GM23338 (cell line): ENCODE measurements around the gene TBKBP1. TPM values are rescaled to one million over a fixed set of nuclear protein-coding genes. Genes with fewer than 3 reads are reported as not detected.

Experiments used
- ATAC-seq: fragments of 200-7000 bp; cut with Tn5 transposase; 3 replicates; pipeline ENCODE4 v1.9.1; 2020
- DNase-seq: peaks from one replicate; pipeline ENCODE4 v3.0.0-alpha.2; 2015; ENCODE audit warnings: low spot score
- H2AFZ ChIP-seq: fragments of 200-600 bp; sonication (generic); 2 replicates; pipeline ENCODE4 v1.8.0; 2016; ENCODE audit warnings: antibody characterized with exemption, mild to moderate bottlenecking, moderate library complexity
- H3F3A ChIP-seq: fragments of 200-600 bp; sonication (generic); replicated peaks from 2 replicates; pipeline ENCODE4 v1.8.0; 2017; ENCODE audit warnings: antibody characterized with exemption, mixed run types, low read depth
- H3K27ac ChIP-seq: fragments of 200-600 bp; sonication (generic); 2 replicates; pipeline ENCODE4 v1.6.1; 2016; ENCODE audit warnings: low read depth
- H3K27me3 ChIP-seq: fragments of 200-600 bp; sonication (generic); 2 replicates; pipeline ENCODE4 v1.8.0; 2016; ENCODE audit warnings: mild to moderate bottlenecking, mixed run types, moderate library complexity; ENCODE audit not compliant: insufficient read depth
- H3K36me3 ChIP-seq: fragments of 200-600 bp; sonication (generic); 2 replicates; pipeline ENCODE4 v1.8.0; 2016; ENCODE audit warnings: mild to moderate bottlenecking; ENCODE audit not compliant: insufficient read depth
- H3K4me1 ChIP-seq: fragments of 200-600 bp; sonication (generic); 2 replicates; pipeline ENCODE4 v1.8.0; 2016; ENCODE audit warnings: mild to moderate bottlenecking, moderate library complexity; ENCODE audit not compliant: insufficient read depth
- H3K4me2 ChIP-seq: fragments of 200-600 bp; sonication (generic); 2 replicates; pipeline ENCODE4 v1.7.1; 2017; ENCODE audit warnings: mixed run types
- H3K4me3 ChIP-seq: fragments of 200-600 bp; sonication (generic); 2 replicates; pipeline ENCODE4 v1.6.1; 2016; ENCODE audit warnings: mixed run types
- H3K79me2 ChIP-seq: fragments of 200-600 bp; sonication (generic); replicated peaks from 2 replicates; pipeline ENCODE4 v1.8.0; 2017; ENCODE audit warnings: mild to moderate bottlenecking; ENCODE audit not compliant: insufficient read depth
- H3K9me2 ChIP-seq: fragments of 200-600 bp; sonication (generic); 2 replicates; pipeline ENCODE4 v1.8.0; 2017; ENCODE audit not compliant: insufficient read depth
- H4K20me1 ChIP-seq: fragments of 200-600 bp; sonication (generic); replicated peaks from 2 replicates; pipeline ENCODE4 v1.8.0; 2017; ENCODE audit warnings: mild to moderate bottlenecking; ENCODE audit not compliant: insufficient read depth
- H3K27ac Mint-ChIP-seq: 2 replicates; pipeline ENCODE4 v1.8.0; 2020; ENCODE audit warnings: inconsistent platforms, mild to moderate bottlenecking, moderate library complexity, mixed read lengths
- H3K27me3 Mint-ChIP-seq: 3 replicates; pipeline ENCODE4 v1.8.0; 2022; ENCODE audit warnings: low read depth, mild to moderate bottlenecking, moderate library complexity, mixed read lengths, inconsistent platforms; ENCODE audit not compliant: insufficient read depth, poor library complexity
- H3K36me3 Mint-ChIP-seq: 3 replicates; pipeline ENCODE4 v1.8.0; 2021; ENCODE audit warnings: low read depth, mild to moderate bottlenecking, inconsistent platforms, moderate library complexity, mixed read lengths
- H3K4me1 Mint-ChIP-seq: 3 replicates; pipeline ENCODE4 v1.8.0; 2020; ENCODE audit warnings: mild to moderate bottlenecking, inconsistent platforms, mixed read lengths
- H3K4me3 Mint-ChIP-seq: 3 replicates; pipeline ENCODE4 v1.8.0; 2021; ENCODE audit warnings: moderate library complexity, mild to moderate bottlenecking, inconsistent platforms, mixed read lengths
- H3K9me3 Mint-ChIP-seq: 3 replicates; pipeline ENCODE4 v1.8.0; 2020; ENCODE audit warnings: moderate library complexity, mild to moderate bottlenecking, inconsistent platforms, mixed read lengths
- CREB1 ChIP-seq: fragments of 250-450 bp; sonication (Bioruptor Pico); IDR thresholded peaks from 2 replicates; pipeline ENCODE4 v1.5.0; 2020; ENCODE audit warnings: low read depth, mild to moderate bottlenecking, moderate library complexity
- NANOG ChIP-seq: IDR thresholded peaks from 2 replicates; pipeline ENCODE4 v1.6.1; 2016; ENCODE audit warnings: antibody characterized with exemption, borderline replicate concordance
- POLR2AphosphoS5 ChIP-seq: IDR thresholded peaks from 2 replicates; pipeline ENCODE4 v1.6.1; 2016; ENCODE audit warnings: antibody characterized with exemption, low read depth
- ZNF114 ChIP-seq: fragments of 250-450 bp; sonication (Bioruptor Pico); IDR thresholded peaks from 2 replicates; pipeline ENCODE4 v1.5.0; 2020; ENCODE audit warnings: mild to moderate bottlenecking, moderate library complexity
- polyA plus RNA-seq: library from polyadenylated mRNA; unstranded; fragments of >200 nt; fragmentation: Nextera tagmentation; extraction: Ambion mirVana; gene quantifications from 2 replicates; pipeline ENCODE4 v1.2.1, GENCODE V29; 2016
- total RNA-seq: library from RNA; depleted of rRNA; stranded (reverse); fragments of >200 nt; shearing (Covaris generic); gene quantifications from 2 replicates; pipeline ENCODE4 v1.2.3, GENCODE V29; 2014
- TF ChIP-seq, protein P1 (sequence below): fragments of 250-450 bp; sonication (Bioruptor Pico); IDR thresholded peaks from 2 replicates; pipeline ENCODE4 v1.5.0; 2020; ENCODE audit warnings: mild to moderate bottlenecking, moderate library complexity
- TF ChIP-seq, protein P2 (sequence below): IDR thresholded peaks from 2 replicates; pipeline ENCODE4 v1.6.1; 2016; ENCODE audit warnings: antibody characterized with exemption
- TF ChIP-seq, protein P3 (sequence below): IDR thresholded peaks from one replicate; pipeline ENCODE4 v1.6.1; 2018; ENCODE audit warnings: antibody characterized with exemption; ENCODE audit not compliant: unreplicated experiment

The TBKBP1 gene
- total and polyA plus RNA-seq, 2 experiments from 2014 or later: 2.5 to 12.1 TPM

DNA sequence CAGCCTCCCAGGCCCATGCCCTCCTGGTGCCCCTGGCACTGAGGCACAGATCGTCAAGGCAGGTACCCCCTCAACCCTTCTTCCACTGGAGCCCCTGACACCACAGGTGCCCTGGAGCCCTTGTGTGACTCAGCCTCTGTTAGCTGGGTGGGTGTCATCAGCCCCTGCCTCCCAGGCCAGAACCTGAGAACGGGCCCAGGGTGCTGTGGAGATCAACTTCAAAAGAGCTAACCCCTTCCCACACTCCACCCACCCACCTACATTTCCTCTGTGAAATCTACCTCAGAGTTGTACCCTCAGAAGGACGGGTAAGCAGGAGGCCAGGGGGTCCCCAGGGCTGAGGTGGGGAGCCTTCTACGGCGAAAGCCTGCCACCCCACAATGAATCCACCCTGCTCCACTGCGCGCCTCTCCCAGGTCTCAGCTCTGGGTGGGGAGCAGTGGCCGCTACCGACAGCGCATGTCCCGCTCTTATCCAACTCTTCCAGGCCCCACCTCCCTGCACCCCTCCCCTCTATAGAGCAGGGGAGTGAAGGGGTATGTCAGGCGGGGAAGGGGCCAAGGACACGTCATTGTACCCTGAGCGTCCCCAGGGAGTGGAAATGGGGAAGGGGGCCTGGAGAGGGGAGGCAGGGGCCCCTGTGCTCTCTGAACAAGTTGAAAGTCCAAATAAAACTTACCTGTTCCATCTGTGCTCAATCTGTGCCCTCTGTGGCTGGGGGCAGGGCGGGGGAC is 17.6 kb downstream of the TBKBP1 start (continued):
- no peak for TF ChIP-seq NANOG
- TF ChIP-seq, protein P1, sequence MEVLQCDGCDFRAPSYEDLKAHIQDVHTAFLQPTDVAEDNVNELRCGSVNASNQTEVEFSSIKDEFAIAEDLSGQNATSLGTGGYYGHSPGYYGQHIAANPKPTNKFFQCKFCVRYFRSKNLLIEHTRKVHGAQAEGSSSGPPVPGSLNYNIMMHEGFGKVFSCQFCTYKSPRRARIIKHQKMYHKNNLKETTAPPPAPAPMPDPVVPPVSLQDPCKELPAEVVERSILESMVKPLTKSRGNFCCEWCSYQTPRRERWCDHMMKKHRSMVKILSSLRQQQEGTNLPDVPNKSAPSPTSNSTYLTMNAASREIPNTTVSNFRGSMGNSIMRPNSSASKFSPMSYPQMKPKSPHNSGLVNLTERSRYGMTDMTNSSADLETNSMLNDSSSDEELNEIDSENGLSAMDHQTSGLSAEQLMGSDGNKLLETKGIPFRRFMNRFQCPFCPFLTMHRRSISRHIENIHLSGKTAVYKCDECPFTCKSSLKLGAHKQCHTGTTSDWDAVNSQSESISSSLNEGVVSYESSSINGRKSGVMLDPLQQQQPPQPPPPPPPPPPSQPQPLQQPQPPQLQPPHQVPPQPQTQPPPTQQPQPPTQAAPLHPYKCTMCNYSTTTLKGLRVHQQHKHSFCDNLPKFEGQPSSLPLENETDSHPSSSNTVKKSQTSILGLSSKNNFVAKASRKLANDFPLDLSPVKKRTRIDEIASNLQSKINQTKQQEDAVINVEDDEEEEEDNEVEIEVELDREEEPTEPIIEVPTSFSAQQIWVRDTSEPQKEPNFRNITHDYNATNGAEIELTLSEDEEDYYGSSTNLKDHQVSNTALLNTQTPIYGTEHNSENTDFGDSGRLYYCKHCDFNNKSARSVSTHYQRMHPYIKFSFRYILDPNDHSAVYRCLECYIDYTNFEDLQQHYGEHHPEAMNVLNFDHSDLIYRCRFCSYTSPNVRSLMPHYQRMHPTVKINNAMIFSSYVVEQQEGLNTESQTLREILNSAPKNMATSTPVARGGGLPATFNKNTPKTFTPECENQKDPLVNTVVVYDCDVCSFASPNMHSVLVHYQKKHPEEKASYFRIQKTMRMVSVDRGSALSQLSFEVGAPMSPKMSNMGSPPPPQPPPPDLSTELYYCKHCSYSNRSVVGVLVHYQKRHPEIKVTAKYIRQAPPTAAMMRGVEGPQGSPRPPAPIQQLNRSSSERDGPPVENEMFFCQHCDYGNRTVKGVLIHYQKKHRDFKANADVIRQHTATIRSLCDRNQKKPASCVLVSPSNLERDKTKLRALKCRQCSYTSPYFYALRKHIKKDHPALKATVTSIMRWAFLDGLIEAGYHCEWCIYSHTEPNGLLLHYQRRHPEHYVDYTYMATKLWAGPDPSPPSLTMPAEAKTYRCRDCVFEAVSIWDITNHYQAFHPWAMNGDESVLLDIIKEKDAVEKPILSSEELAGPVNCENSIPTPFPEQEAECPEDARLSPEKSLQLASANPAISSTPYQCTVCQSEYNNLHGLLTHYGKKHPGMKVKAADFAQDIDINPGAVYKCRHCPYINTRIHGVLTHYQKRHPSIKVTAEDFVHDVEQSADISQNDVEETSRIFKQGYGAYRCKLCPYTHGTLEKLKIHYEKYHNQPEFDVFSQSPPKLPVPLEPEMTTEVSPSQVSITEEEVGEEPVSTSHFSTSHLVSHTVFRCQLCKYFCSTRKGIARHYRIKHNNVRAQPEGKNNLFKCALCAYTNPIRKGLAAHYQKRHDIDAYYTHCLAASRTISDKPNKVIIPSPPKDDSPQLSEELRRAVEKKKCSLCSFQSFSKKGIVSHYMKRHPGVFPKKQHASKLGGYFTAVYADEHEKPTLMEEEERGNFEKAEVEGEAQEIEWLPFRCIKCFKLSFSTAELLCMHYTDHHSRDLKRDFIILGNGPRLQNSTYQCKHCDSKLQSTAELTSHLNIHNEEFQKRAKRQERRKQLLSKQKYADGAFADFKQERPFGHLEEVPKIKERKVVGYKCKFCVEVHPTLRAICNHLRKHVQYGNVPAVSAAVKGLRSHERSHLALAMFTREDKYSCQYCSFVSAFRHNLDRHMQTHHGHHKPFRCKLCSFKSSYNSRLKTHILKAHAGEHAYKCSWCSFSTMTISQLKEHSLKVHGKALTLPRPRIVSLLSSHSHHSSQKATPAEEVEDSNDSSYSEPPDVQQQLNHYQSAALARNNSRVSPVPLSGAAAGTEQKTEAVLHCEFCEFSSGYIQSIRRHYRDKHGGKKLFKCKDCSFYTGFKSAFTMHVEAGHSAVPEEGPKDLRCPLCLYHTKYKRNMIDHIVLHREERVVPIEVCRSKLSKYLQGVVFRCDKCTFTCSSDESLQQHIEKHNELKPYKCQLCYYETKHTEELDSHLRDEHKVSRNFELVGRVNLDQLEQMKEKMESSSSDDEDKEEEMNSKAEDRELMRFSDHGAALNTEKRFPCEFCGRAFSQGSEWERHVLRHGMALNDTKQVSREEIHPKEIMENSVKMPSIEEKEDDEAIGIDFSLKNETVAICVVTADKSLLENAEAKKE (CRISPR knock-in tag): no peak
- TF ChIP-seq, protein P2, sequence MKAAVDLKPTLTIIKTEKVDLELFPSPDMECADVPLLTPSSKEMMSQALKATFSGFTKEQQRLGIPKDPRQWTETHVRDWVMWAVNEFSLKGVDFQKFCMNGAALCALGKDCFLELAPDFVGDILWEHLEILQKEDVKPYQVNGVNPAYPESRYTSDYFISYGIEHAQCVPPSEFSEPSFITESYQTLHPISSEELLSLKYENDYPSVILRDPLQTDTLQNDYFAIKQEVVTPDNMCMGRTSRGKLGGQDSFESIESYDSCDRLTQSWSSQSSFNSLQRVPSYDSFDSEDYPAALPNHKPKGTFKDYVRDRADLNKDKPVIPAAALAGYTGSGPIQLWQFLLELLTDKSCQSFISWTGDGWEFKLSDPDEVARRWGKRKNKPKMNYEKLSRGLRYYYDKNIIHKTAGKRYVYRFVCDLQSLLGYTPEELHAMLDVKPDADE: no peak

DNA sequence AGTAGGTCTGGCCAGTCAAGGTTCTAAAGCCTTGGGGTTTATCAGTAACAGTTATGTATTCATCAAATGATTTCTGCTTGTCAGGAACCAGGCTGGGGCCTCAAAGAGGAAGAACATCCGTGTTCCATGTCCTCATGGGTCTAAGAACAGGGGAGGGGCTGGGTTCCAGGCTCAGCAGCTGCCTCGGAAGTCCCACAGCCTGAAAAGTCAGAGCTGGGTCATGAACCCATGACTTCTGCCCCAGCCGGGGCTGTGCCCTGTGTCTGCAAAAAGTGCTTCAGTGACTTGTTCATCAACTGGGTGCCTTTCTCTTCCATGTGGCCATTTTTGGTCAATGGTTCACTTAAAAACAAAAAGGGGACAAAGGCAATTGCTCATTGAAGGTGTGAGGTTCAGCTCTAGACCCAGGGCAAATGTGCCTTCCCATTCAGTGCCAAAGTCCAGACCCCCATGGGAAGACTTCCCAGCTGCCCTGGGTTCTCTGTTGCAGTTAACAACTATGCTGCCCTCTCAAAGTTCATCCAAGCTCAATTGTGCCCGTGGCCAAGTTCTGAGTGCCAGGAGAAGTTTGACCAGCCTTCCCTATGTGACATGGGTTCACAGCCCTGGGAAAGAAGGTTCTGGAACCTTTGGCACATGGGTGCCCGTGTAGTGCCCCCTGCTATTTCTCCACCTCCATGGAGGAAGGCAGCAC is 18.5 kb downstream of the TBKBP1 start:
- Mint-ChIP-seq H3K4me1 (peaks cover 22% of the 10 kb centered on the region), H3K4me3 (no peak overlapping the region), H3K27me3 (peaks cover 30% of the 10 kb centered on the region), H3K9me3 (no peaks in the 10 kb centered on the region), H3K27ac (no peak overlapping the region), H3K36me3 (0 out of 3 replicates have a peak, but pooled peaks cover 3% of the 10 kb centered on the region)
- Histone ChIP-seq H3K4me3 (no peak overlapping the region), H3K4me1 (peaks cover 13% of the 10 kb centered on the region; the same call in 1 of the 2 replicates), H3F3A (peaks cover 7% of the 10 kb centered on the region; the same call in 1 of the 2 replicates), H3K36me3 (no peaks in the 10 kb centered on the region), H2AFZ (no peak overlapping the region), H3K27ac (no peak overlapping the region), H3K9me2 (no peaks in the 10 kb centered on the region), H3K79me2 (no peaks in the 10 kb centered on the region), H3K4me2 (no peak overlapping the region), H3K27me3 (peaks cover 22% of the 10 kb centered on the region), H4K20me1 (peaks cover 5% of the 10 kb centered on the region; the same call in 1 of the 2 replicates)
- ATAC-seq (no peak), DNase-seq (no peak)
- TF ChIP-seq CREB1 (CRISPR knock-in tag): no peak
- TF ChIP-seq, protein P3, sequence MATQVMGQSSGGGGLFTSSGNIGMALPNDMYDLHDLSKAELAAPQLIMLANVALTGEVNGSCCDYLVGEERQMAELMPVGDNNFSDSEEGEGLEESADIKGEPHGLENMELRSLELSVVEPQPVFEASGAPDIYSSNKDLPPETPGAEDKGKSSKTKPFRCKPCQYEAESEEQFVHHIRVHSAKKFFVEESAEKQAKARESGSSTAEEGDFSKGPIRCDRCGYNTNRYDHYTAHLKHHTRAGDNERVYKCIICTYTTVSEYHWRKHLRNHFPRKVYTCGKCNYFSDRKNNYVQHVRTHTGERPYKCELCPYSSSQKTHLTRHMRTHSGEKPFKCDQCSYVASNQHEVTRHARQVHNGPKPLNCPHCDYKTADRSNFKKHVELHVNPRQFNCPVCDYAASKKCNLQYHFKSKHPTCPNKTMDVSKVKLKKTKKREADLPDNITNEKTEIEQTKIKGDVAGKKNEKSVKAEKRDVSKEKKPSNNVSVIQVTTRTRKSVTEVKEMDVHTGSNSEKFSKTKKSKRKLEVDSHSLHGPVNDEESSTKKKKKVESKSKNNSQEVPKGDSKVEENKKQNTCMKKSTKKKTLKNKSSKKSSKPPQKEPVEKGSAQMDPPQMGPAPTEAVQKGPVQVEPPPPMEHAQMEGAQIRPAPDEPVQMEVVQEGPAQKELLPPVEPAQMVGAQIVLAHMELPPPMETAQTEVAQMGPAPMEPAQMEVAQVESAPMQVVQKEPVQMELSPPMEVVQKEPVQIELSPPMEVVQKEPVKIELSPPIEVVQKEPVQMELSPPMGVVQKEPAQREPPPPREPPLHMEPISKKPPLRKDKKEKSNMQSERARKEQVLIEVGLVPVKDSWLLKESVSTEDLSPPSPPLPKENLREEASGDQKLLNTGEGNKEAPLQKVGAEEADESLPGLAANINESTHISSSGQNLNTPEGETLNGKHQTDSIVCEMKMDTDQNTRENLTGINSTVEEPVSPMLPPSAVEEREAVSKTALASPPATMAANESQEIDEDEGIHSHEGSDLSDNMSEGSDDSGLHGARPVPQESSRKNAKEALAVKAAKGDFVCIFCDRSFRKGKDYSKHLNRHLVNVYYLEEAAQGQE: no peak
- TF ChIP-seq POLR2AphosphoS5: no peak
- TF ChIP-seq ZNF114 (CRISPR knock-in tag): no peak
